ENCODE data around the gene TUBGCP5. TPM values are rescaled to one million over a fixed set of nuclear protein-coding genes. Genes with fewer than 3 reads are reported as not detected.

Gene TUBGCP5
- total RNA-seq, 1 experiment from 2014 or later, result 23.3 TPM

GRCh38 chr15:22954798-22955543 is 84.4 kb downstream of the TUBGCP5 start:
- ATAC-seq, result no peak

GRCh38 chr15:22954326-22954725 is 85.0 kb downstream of the TUBGCP5 start:
- in situ Hi-C loops (cut with HindIII; ENCODE audit: low pct_unique_long_range_greater_than_20kb, low sequenced_read_pairs), result no loop called here

More at GRCh38 chr15:22954798-22955543, 84.4 kb downstream of the TUBGCP5 start:
- no peaks in the 10 kb centered on the region for H3K27me3 ChIP-seq (ENCODE audit: control insufficient read depth, insufficient read depth, low read length)
- CTCF ChIA-PET, result interaction anchor here (0.8 kb wide), 1 partner anchor 49 kb away, joined by 3 read pairs; no protein-coding TSS in a partner anchor
- BruUV-seq (replicated peaks), result no TSS peak
- no peak overlapping the region for H3K4me3 ChIP-seq (ENCODE audit: low read depth in 2 of 2, low read length in 2 of 2)
- POLR2A ChIA-PET, result no interaction called here
- DNase-seq (ENCODE audit: low read depth, low spot score), result no peak
- no peak overlapping the region for H3K27ac ChIP-seq (ENCODE audit: low read length)
- intact Hi-C loops (cut with micrococcal nuclease; ENCODE audit: unreplicated experiment), result no loop called here
- in situ Hi-C loops (cut with HindIII; ENCODE audit: low pct_unique_long_range_greater_than_20kb, low sequenced_read_pairs), result no loop called here
- no peaks in the 10 kb centered on the region for H3K36me3 ChIP-seq (ENCODE audit: control insufficient read depth, insufficient read depth, low read length)
- no peak for TF ChIP-seq TCF7L2 (IDR thresholded peaks at IDR 0.05; ENCODE audit: low read depth, low read length)
- TF ChIP-seq, protein P1, sequence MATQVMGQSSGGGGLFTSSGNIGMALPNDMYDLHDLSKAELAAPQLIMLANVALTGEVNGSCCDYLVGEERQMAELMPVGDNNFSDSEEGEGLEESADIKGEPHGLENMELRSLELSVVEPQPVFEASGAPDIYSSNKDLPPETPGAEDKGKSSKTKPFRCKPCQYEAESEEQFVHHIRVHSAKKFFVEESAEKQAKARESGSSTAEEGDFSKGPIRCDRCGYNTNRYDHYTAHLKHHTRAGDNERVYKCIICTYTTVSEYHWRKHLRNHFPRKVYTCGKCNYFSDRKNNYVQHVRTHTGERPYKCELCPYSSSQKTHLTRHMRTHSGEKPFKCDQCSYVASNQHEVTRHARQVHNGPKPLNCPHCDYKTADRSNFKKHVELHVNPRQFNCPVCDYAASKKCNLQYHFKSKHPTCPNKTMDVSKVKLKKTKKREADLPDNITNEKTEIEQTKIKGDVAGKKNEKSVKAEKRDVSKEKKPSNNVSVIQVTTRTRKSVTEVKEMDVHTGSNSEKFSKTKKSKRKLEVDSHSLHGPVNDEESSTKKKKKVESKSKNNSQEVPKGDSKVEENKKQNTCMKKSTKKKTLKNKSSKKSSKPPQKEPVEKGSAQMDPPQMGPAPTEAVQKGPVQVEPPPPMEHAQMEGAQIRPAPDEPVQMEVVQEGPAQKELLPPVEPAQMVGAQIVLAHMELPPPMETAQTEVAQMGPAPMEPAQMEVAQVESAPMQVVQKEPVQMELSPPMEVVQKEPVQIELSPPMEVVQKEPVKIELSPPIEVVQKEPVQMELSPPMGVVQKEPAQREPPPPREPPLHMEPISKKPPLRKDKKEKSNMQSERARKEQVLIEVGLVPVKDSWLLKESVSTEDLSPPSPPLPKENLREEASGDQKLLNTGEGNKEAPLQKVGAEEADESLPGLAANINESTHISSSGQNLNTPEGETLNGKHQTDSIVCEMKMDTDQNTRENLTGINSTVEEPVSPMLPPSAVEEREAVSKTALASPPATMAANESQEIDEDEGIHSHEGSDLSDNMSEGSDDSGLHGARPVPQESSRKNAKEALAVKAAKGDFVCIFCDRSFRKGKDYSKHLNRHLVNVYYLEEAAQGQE (IDR thresholded peaks at IDR 0.05; ENCODE audit: insufficient read depth in 1 of 2, low read depth in 2 of 2, low read length in 1 of 2), result no peak
- TF ChIP-seq POLR2AphosphoS5 (IDR thresholded peaks at IDR 0.05; ENCODE audit: low read depth, low read length), result no peak
- TF ChIP-seq SIN3A (IDR thresholded peaks at IDR 0.05; ENCODE audit: borderline replicate concordance, insufficient read depth, low read depth, low read length), result no peak
- TF ChIP-seq CTCF (IDR thresholded peaks at IDR 0.05), result no peak
- H3K4me1 ChIP-seq (ENCODE audit: control insufficient read depth, insufficient read depth, low read length), result peaks cover 16% of the 10 kb centered on the region
- H3K9me3 ChIP-seq (ENCODE audit: control insufficient read depth, insufficient read depth, low read depth, low read length), result no peaks in the 10 kb centered on the region

More at GRCh38 chr15:22954326-22954725, 85.0 kb downstream of the TUBGCP5 start:
- TF ChIP-seq TCF7L2 (IDR thresholded peaks at IDR 0.05; ENCODE audit: low read depth, low read length), result no peak
- TF ChIP-seq POLR2AphosphoS5 (IDR thresholded peaks at IDR 0.05; ENCODE audit: low read depth, low read length), result no peak
- no peak for TF ChIP-seq CTCF (IDR thresholded peaks at IDR 0.05)
- TF ChIP-seq, protein P1 (IDR thresholded peaks at IDR 0.05; ENCODE audit: insufficient read depth in 1 of 2, low read depth in 2 of 2, low read length in 1 of 2), result no peak
- TF ChIP-seq SIN3A (IDR thresholded peaks at IDR 0.05; ENCODE audit: borderline replicate concordance, insufficient read depth, low read depth, low read length), result no peak
- H3K36me3 ChIP-seq (ENCODE audit: control insufficient read depth, insufficient read depth, low read length), result no peaks in the 10 kb centered on the region
- ChIA-PET CTCF (interaction anchor here (0.8 kb wide), 1 partner anchor 49 kb away, joined by 3 read pairs; no protein-coding TSS in a partner anchor), POLR2A (interaction anchor here (0.6 kb wide), 1 partner anchor 84 kb away, joined by 5 read pairs; no protein-coding TSS in a partner anchor)
- H3K4me1 ChIP-seq (ENCODE audit: control insufficient read depth, insufficient read depth, low read length), result peaks cover 22% of the 10 kb centered on the region
- H3K4me3 ChIP-seq (ENCODE audit: low read depth in 2 of 2, low read length in 2 of 2), result no peak overlapping the region
- intact Hi-C loops (cut with micrococcal nuclease; ENCODE audit: unreplicated experiment), result no loop called here
- DNase-seq (ENCODE audit: low read depth, low spot score) (no peak), ATAC-seq (no peak)
- H3K27me3 ChIP-seq (ENCODE audit: control insufficient read depth, insufficient read depth, low read length), result no peaks in the 10 kb centered on the region
- BruUV-seq (replicated peaks), result no TSS peak
- no peak overlapping the region for H3K27ac ChIP-seq (ENCODE audit: low read length)
- H3K9me3 ChIP-seq (ENCODE audit: control insufficient read depth, insufficient read depth, low read depth, low read length), result no peaks in the 10 kb centered on the region

All from Panc1 (cell line).